MG63 (cell line): ENCODE measurements around the gene CEP68. TPM values are rescaled to one million over a fixed set of nuclear protein-coding genes. Genes with fewer than 3 reads are reported as not detected.
"Not testable (repeated sequence)": the region's sequence is repeated elsewhere in the genome, so short reads cannot be mapped to it uniquely, and the experiment has no call there.

Experiments used
- DNase-seq: peaks from one replicate; pipeline ENCODE4 v3.0.0-alpha.2; 2020
- H3K27me3 ChIP-seq: fragments of 250-450 bp; sonication (Bioruptor Pico); 2 replicates; pipeline ENCODE4 v1.5.1; 2020; ENCODE audit warnings: mild to moderate bottlenecking, moderate library complexity
- H3K36me3 ChIP-seq: fragments of 250-450 bp; sonication (Bioruptor Pico); 2 replicates; pipeline ENCODE4 v1.5.1; 2020; ENCODE audit warnings: mild to moderate bottlenecking, moderate library complexity
- H3K4me3 ChIP-seq: fragments of 250-450 bp; sonication (Bioruptor Pico); 2 replicates; pipeline ENCODE4 v1.5.1; 2020; ENCODE audit warnings: mild to moderate bottlenecking, moderate library complexity
- H3K9me3 ChIP-seq: fragments of 250-450 bp; sonication (Bioruptor Pico); 2 replicates; pipeline ENCODE4 v1.5.1; 2020; ENCODE audit warnings: mild to moderate bottlenecking, moderate library complexity
- total RNA-seq: library from RNA; depleted of rRNA; stranded (reverse); fragments of >200 nt; shearing (Covaris generic); gene quantifications from 2 replicates; pipeline ENCODE4 v1.2.3, GENCODE V29; 2014; ENCODE audit warnings: low replicate concordance; rRNA removed

The CEP68 gene
- total RNA-seq, 1 experiment from 2014 or later: 4.9 TPM

DNA sequence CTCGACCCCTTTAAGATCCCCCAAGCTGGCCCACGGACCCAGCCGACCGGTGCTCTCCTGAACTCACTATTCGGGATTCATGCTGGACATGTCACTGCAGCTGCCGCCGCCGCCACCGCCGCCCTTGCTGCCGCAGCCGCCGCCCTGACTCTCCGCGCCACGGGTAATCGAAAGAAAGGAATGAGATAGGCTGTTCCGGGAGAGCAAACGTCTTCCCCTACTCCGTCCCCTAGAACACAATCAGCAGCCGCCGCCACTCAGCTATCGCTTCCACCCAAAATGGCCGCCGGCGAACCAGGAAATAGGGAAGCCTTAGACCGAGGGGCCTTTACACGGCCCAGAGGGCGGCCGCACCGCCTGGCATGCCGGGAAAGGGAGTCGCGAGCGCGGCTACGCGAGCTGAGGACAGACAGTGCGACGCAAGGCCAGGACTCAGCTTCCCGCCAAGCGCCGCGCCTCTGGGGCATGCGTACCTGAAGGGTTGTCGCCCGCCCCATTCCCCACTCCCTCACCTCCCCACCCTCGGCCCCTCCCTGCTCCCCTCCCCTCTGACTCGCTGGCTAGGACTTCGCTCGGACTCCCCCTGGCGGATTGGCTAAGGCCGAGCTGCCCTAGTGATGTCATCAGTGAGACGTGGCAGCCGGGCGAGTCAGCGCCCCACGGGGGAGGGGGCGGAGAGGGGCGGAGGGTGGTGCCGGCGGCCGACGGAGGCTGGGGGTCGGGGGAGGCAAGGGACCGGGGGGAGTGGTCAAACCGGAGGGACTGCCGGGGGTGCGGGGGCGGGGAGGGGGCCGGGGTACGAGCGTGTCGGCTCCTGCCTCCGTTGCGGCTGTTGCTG is 73.8 kb downstream of the CEP68 start, which contains the start of gene RAB1A:
TSS of gene RAB1A (minus strand) at position 281 of the 838 bp plus-strand sequence. CDS start at position 90, 191 bp downstream.
- peak; percentile 100 for DNase-seq
- H3K9me3 ChIP-seq: no peaks in the 10 kb centered on the region
- peaks cover 11% of the 10 kb centered on the region; the same call in 1 of the 2 replicates for H3K36me3 ChIP-seq

DNA sequence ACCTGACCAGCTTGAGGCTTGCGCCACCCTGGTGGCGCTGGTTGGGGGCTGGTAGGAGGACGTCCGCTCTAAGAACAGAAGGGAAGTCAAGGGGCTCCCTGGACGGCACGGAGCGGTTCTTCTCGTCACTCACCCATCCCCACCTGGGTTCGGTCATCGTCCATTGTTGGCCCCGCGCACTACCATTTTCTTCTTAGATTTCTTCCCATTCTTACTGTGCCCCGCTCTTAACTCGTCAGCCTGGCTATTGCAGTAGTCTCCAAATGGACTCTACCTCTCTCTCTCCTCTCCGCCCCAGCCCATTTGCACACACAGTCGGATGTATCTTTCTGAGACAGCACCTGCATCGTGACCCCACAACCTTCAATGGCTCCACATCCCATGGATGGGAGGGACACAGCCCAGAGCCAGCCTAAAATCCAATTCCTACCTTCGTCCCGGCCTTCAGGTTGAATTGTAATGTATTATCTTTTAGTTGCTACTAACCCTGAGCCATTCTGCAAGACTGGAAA is 74.5 kb downstream of the CEP68 start:
- DNase-seq: no peak
- Histone ChIP-seq H3K9me3 (no peaks in the 10 kb centered on the region), H3K27me3 (no peaks in the 10 kb centered on the region), H3K4me3 (peak overlapping the region; percentile 98), H3K36me3 (peaks cover 11% of the 10 kb centered on the region; the same call in 1 of the 2 replicates)

More for the DNA sequence above, 73.8 kb downstream of the CEP68 start, which contains the start of gene RAB1A:
- H3K27me3 ChIP-seq: no peaks in the 10 kb centered on the region
- H3K4me3 ChIP-seq: peak within 1 kb of the TSS; percentile 98

- not testable (repeated sequence) for H3K4me3 ChIP-seq, DNase-seq, H3K27me3 ChIP-seq, H3K9me3 ChIP-seq, H3K36me3 ChIP-seq
These were observed 76.7 kb downstream of the CEP68 start for GRCh38 chr2:65132930-65133329.

DNA sequence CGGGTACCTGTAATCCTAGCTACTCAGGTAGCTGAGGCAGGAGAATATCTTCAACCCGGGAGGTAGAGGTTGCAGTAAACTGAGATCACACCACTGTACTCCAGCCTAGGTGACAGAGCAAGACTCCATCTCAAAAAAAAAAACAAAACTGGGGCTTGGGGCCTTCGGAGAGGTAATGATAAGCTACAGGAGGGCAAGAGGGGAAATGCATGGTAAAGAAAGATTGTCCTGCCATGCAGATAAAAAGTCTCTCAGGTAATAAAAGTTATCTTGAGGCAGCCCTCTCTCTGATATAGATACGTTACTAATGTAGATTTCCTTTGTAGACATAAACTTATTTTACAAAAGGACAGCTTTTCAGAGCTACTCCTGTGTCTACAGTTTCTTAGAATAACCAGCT is 77.4 kb downstream of the CEP68 start:
- Histone ChIP-seq H3K36me3 (peaks cover 7% of the 10 kb centered on the region; the same call in 1 of the 2 replicates), H3K4me3 (no peak overlapping the region), H3K27me3 (no peaks in the 10 kb centered on the region), H3K9me3 (no peaks in the 10 kb centered on the region)
- DNase-seq: no peak

- no peak for DNase-seq
- H3K27me3 ChIP-seq: no peaks in the 10 kb centered on the region
- H3K36me3 ChIP-seq: peaks cover 4% of the 10 kb centered on the region; the same call in 1 of the 2 replicates
- H3K4me3 ChIP-seq: no peak overlapping the region
- no peaks in the 10 kb centered on the region for H3K9me3 ChIP-seq
These were observed 77.9 kb downstream of the CEP68 start for GRCh38 chr2:65134158-65134557.

DNA sequence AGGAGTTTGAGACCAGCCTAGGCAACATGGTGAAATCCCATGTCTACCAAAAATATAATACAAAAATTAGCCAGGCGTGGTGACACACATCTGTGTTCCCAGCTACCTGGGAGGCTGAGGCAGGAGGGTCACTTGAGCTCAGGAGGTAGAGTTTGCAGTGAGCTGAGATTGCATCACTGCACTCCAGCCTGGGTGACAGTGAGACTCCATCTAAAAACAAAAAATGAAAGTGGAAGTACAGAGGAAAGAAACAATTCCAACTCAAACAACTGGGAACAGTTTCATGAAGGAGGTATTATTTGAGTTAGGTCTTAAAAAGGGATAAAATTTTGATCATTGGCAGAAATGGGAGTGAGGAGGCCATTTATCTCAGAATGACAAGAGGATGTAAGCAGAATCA is 80.0 kb downstream of the CEP68 start:
- Histone ChIP-seq H3K4me3 (no peak overlapping the region), H3K9me3 (no peaks in the 10 kb centered on the region), H3K27me3 (no peaks in the 10 kb centered on the region), H3K36me3 (no peaks in the 10 kb centered on the region)
- no peak for DNase-seq

Other genes starting within 250 kb of the CEP68 start
- gene SLC1A4, start 67.0 kb upstream of the CEP68 start, total RNA-seq: 18.6 and 21.1 TPM in 2 replicates
- 62.5 and 85.1 TPM in 2 replicates for gene RAB1A, start 73.7 kb downstream of the CEP68 start, total RNA-seq
- 26.9 and 29.4 TPM in 2 replicates for gene ACTR2, start 171.4 kb downstream of the CEP68 start, total RNA-seq